Liver (tissue), 3 donors: ENCODE measurements around the gene ADPRS.

Source experiments
- CTCF ChIP-seq: fragments of 150-350 bp; IDR thresholded peaks from 2 replicates; pipeline ENCODE4 v1.5.1; 2017; ENCODE audit warnings: improper control_type of control experiment, low read depth, low read length; ENCODE audit not compliant: missing input control
- EGR1 ChIP-seq, 2 donors: IDR thresholded peaks; 2 replicates each; pipeline ENCODE4 v1.6.1; 2016 to 2018; ENCODE audit warnings: antibody characterized with exemption in 2 of 2, low read depth in 2 of 2
- FOXA1 ChIP-seq: IDR thresholded peaks from 2 replicates; pipeline ENCODE4 v1.6.1; 2016; ENCODE audit warnings: antibody characterized with exemption
- GABPA ChIP-seq, 2 donors: IDR thresholded peaks in 1 of 2; conservative IDR thresholded peaks in 1 of 2; 2 replicates each; pipeline ENCODE4 v1.6.1; 2016; ENCODE audit warnings: antibody characterized with exemption in 2 of 2, mild to moderate bottlenecking in 1 of 2, moderate library complexity in 1 of 2
- HNF4A ChIP-seq, 2 donors: conservative IDR thresholded peaks; 2 replicates each; pipeline ENCODE4 v1.6.1; 2016; ENCODE audit warnings: antibody characterized with exemption in 2 of 2, mild to moderate bottlenecking in 2 of 2
- JUND ChIP-seq, 2 donors: IDR thresholded peaks; 2 replicates each; pipeline ENCODE4 v1.6.1; 2016; ENCODE audit warnings: antibody characterized with exemption in 2 of 2
- MAX ChIP-seq: IDR thresholded peaks from 2 replicates; pipeline ENCODE4 v1.6.1; 2016; ENCODE audit warnings: antibody characterized with exemption
- RAD21 ChIP-seq, 2 donors: IDR thresholded peaks; 2 replicates each; pipeline ENCODE4 v1.6.1; 2016; ENCODE audit warnings: antibody characterized with exemption in 2 of 2, mild to moderate bottlenecking in 2 of 2
- REST ChIP-seq: IDR thresholded peaks from 2 replicates; pipeline ENCODE4 v1.6.1; 2016; ENCODE audit warnings: antibody characterized with exemption, mild to moderate bottlenecking
- SP1 ChIP-seq: IDR thresholded peaks from 2 replicates; pipeline ENCODE4 v1.6.1; 2018; ENCODE audit warnings: antibody characterized with exemption, mild to moderate bottlenecking
- TAF1 ChIP-seq: conservative IDR thresholded peaks from 2 replicates; pipeline ENCODE4 v1.6.1; 2016; ENCODE audit warnings: antibody characterized with exemption, mild to moderate bottlenecking
- YY1 ChIP-seq: IDR thresholded peaks from 2 replicates; pipeline ENCODE4 v1.6.1; 2016; ENCODE audit warnings: antibody characterized with exemption, mild to moderate bottlenecking
- donor health status: healthy.
- donor health status: healthy.

- TF ChIP-seq REST: no peak
- no peak for TF ChIP-seq FOXA1
- TF ChIP-seq CTCF: no peak
- no peak for TF ChIP-seq RAD21 (IDR thresholded peaks at IDR 0.05)
- TF ChIP-seq YY1: no peak
- TF ChIP-seq TAF1: no peak
- no peak for TF ChIP-seq SP1
- TF ChIP-seq GABPA (IDR thresholded peaks at IDR 0.05 in 1 of 2, conservative IDR thresholded peaks at IDR 0.05 in 1 of 2): no peak
- no peak for TF ChIP-seq JUND (IDR thresholded peaks at IDR 0.05)
- no peak for TF ChIP-seq MAX
- TF ChIP-seq HNF4A (conservative IDR thresholded peaks at IDR 0.05): no peak
- no peak for TF ChIP-seq EGR1 (IDR thresholded peaks at IDR 0.05; ENCODE audit: low read depth in 2 of 2)
Measured at GRCh38 chr1:36091141-36091540, 2.4 kb downstream of the ADPRS start.
